ENCODE data around the gene GTF3C2.

The GTF3C2 gene

GRCh38 chr2:27356382-27357181 is at the start of gene GTF3C2:
TSS of gene GTF3C2 (minus strand) at chr2:27356764. CDS start at chr2:27343554, 13,210 bp downstream.
- peak; percentile 84 to 88 for DNase-seq (ENCODE audit: low read depth in 2 of 2)

- no peak for DNase-seq (ENCODE audit: low read depth in 2 of 2)
Observed at GRCh38 chr2:27400348-27401135, 44.0 kb upstream of the GTF3C2 start.

GRCh38 chr2:27398962-27399361 is 42.4 kb upstream of the GTF3C2 start:
- no peak for DNase-seq (ENCODE audit: low read depth in 2 of 2)

- DNase-seq (ENCODE audit: low read depth in 2 of 2): no peak
Observed at GRCh38 chr2:27393225-27393624, 36.7 kb upstream of the GTF3C2 start.

- no peak for DNase-seq (ENCODE audit: low read depth in 2 of 2)
Observed at GRCh38 chr2:27390822-27391679, 34.5 kb upstream of the GTF3C2 start.

- no peak for DNase-seq (ENCODE audit: low read depth in 2 of 2)
Observed at GRCh38 chr2:27381577-27382181, 25.1 kb upstream of the GTF3C2 start.

GRCh38 chr2:27380626-27381545 is 24.3 kb upstream of the GTF3C2 start, which contains the start of gene ZNF513:
TSS of gene ZNF513 (minus strand) at chr2:27380734. CDS start at chr2:27380526, 208 bp downstream.
- peak; percentile 84 to 90 for DNase-seq (ENCODE audit: low read depth in 2 of 2)

GRCh38 chr2:27379836-27380625 is 23.5 kb upstream of the GTF3C2 start:
- DNase-seq (ENCODE audit: low read depth in 2 of 2): peak in 1 of 2 donors; percentile 30

GRCh38 chr2:27379383-27379835 is 22.8 kb upstream of the GTF3C2 start:
- no peak for DNase-seq (ENCODE audit: low read depth in 2 of 2)

- DNase-seq (ENCODE audit: low read depth in 2 of 2): no peak
Observed at GRCh38 chr2:27378809-27379290, 22.3 kb upstream of the GTF3C2 start.

GRCh38 chr2:27378096-27378808 is 21.7 kb upstream of the GTF3C2 start:
- DNase-seq (ENCODE audit: low read depth in 2 of 2): no peak

GRCh38 chr2:27377618-27378095 is 21.1 kb upstream of the GTF3C2 start:
- no peak for DNase-seq (ENCODE audit: low read depth in 2 of 2)

GRCh38 chr2:27376866-27377617 is 20.5 kb upstream of the GTF3C2 start:
- DNase-seq (ENCODE audit: low read depth in 2 of 2): no peak

- no peak for DNase-seq (ENCODE audit: low read depth in 2 of 2)
Observed at GRCh38 chr2:27376151-27376865, 19.7 kb upstream of the GTF3C2 start.

- no peak for DNase-seq (ENCODE audit: low read depth in 2 of 2)
Observed at GRCh38 chr2:27375513-27376099, 19.0 kb upstream of the GTF3C2 start.

GRCh38 chr2:27373567-27373966 is 17.0 kb upstream of the GTF3C2 start:
- no peak for DNase-seq (ENCODE audit: low read depth in 2 of 2)

- DNase-seq (ENCODE audit: low read depth in 2 of 2): no peak
Observed at GRCh38 chr2:27372937-27373336, 16.4 kb upstream of the GTF3C2 start.

All from stimulated activated CD4-positive, alpha-beta T cell treated with anti-CD3 and anti-CD28 coated beads, Interleukin-4, amount 100 ng/mL, for 48 hours (primary cell).